ENCODE results near the gene RBKS. TPM values are rescaled to one million over a fixed set of nuclear protein-coding genes. Genes with fewer than 3 reads are reported as not detected.

Gene RBKS
- total and polyA plus RNA-seq, 2 of the 8 experiments (the other 6 are each of a cell fraction or from before 2014, with no cell fraction given): 1.1 to 1.5 TPM

- TF ChIP-seq CTCF (IDR thresholded peaks at IDR 0.05; ENCODE audit: control extremely low read depth in 1 of 3, insufficient read depth in 1 of 3, low read depth in 1 of 3, low read length in 3 of 3): no peak
- no peak for TF ChIP-seq POLR2AphosphoS5 (IDR thresholded peaks at IDR 0.05; ENCODE audit: low read depth, low read length)
- no peak for TF ChIP-seq CBX8 (IDR thresholded peaks at IDR 0.05; ENCODE audit: borderline replicate concordance, low read depth, low read length)
- no peak for TF ChIP-seq EP300 (IDR thresholded peaks at IDR 0.05; ENCODE audit: borderline replicate concordance in 1 of 2, low read depth in 2 of 2, low read length in 2 of 2)
- no peak for TF ChIP-seq SP4 (IDR thresholded peaks at IDR 0.05; ENCODE audit: low read length)
- TF ChIP-seq ATF2 (IDR thresholded peaks at IDR 0.05; ENCODE audit: low read length): no peak
- TF ChIP-seq EGR1 (IDR thresholded peaks at IDR 0.05; ENCODE audit: borderline replicate concordance, low read depth, low read length): no peak
These were observed 153.9 kb downstream of the RBKS start (continued) for GRCh38 chr2:27736031-27736889.

Measured in H1 (cell line).